Brain microvascular endothelial cell (primary cell): ENCODE data around the gene HAPLN2.
A peak's percentile ranks its signal among the peaks of the same experiment; 100 is the strongest.
"Not testable (repeated sequence)": the region's sequence is repeated elsewhere in the genome, so short reads cannot be mapped to it uniquely, and the experiment has no call there.

Source experiments
- DNase-seq: peaks from one replicate; pipeline ENCODE4 v3.0.0-alpha.2; 2020
- H3K27ac ChIP-seq: fragments of 250-450 bp; sonication (Bioruptor Pico); 2 replicates; pipeline ENCODE4 v1.5.1; 2020; ENCODE audit warnings: mild to moderate bottlenecking, moderate library complexity
- H3K27me3 ChIP-seq: fragments of 250-450 bp; sonication (Bioruptor Pico); replicated peaks from 2 replicates; pipeline ENCODE4 v1.5.1; 2020; ENCODE audit warnings: mild to moderate bottlenecking
- H3K36me3 ChIP-seq: fragments of 250-450 bp; sonication (Bioruptor Pico); replicated peaks from 2 replicates; pipeline ENCODE4 v1.5.1; 2020; ENCODE audit warnings: mild to moderate bottlenecking
- H3K4me3 ChIP-seq: 2 replicates; pipeline ENCODE4 v1.5.1; 2011; ENCODE audit warnings: low read depth, mild to moderate bottlenecking, control low read depth, low read length, moderate library complexity
- CTCF ChIP-seq: IDR thresholded peaks from 2 replicates; pipeline ENCODE4 v1.5.1; 2011; ENCODE audit warnings: low read depth, mild to moderate bottlenecking, moderate library complexity, low read length, control low read depth, inconsistent platforms; ENCODE audit errors: missing control alignments
- in situ Hi-C: cut with HindIII; loops from 2 replicates; pipeline ENCODE4 v1.10.0; 2017; ENCODE audit warnings: low sequenced_read_pairs, low pct_ligation_motif_present

HAPLN2 gene

GRCh38 chr1:156583821-156584622, 35.2 kb upstream of the HAPLN2 start:
- TF ChIP-seq CTCF = peak; percentile 90
- H3K27ac ChIP-seq = no peak overlapping the region
- H3K36me3 ChIP-seq = no peaks in the 10 kb centered on the region
- no peaks in the 10 kb centered on the region for H3K27me3 ChIP-seq
- H3K4me3 ChIP-seq = no peak overlapping the region
- DNase-seq = peak; percentile 82
- in situ Hi-C loops = no loop called here

- in situ Hi-C loops = no loop called here
- TF ChIP-seq CTCF = peak; percentile 61
- Histone ChIP-seq H3K27ac (no peak overlapping the region), H3K36me3 (no peaks in the 10 kb centered on the region), H3K27me3 (no peaks in the 10 kb centered on the region), H3K4me3 (no peak overlapping the region)
- DNase-seq = no peak
These were observed 34.4 kb upstream of the HAPLN2 start for GRCh38 chr1:156584813-156585212.

- Histone ChIP-seq H3K4me3 (no peak overlapping the region), H3K27me3 (no peaks in the 10 kb centered on the region), H3K36me3 (no peaks in the 10 kb centered on the region), H3K27ac (no peak overlapping the region)
- in situ Hi-C loops = no loop called here
- no peak for DNase-seq
- TF ChIP-seq CTCF = no peak
These were observed 32.9 kb upstream of the HAPLN2 start for GRCh38 chr1:156586323-156586722.

- in situ Hi-C loops = no loop called here
- Histone ChIP-seq H3K27ac (no peak overlapping the region), H3K4me3 (no peak overlapping the region), H3K36me3 (no peaks in the 10 kb centered on the region), H3K27me3 (no peaks in the 10 kb centered on the region)
- TF ChIP-seq CTCF = no peak
- DNase-seq = no peak
These were observed 32.2 kb upstream of the HAPLN2 start for GRCh38 chr1:156586892-156587477.

GRCh38 chr1:156587927-156588326, 31.3 kb upstream of the HAPLN2 start:
- H3K36me3 ChIP-seq, H3K4me3 ChIP-seq, H3K27ac ChIP-seq, in situ Hi-C loops, H3K27me3 ChIP-seq, DNase-seq: not testable (repeated sequence)

GRCh38 chr1:156589546-156589945, 29.7 kb upstream of the HAPLN2 start:
- in situ Hi-C loops = no loop called here
- DNase-seq = no peak
- no peak overlapping the region for H3K27ac ChIP-seq
- H3K27me3 ChIP-seq = no peaks in the 10 kb centered on the region
- no peak overlapping the region for H3K4me3 ChIP-seq
- TF ChIP-seq CTCF = no peak
- peaks cover 6% of the 10 kb centered on the region for H3K36me3 ChIP-seq
